K562 (cell line): ENCODE data around the gene CEBPE. TPM values are rescaled to one million over a fixed set of nuclear protein-coding genes. Genes with fewer than 3 reads are reported as not detected.

ENCODE experiments used
- ZBTB17 ChIP-seq: fragments of 450-650 bp; formaldehyde crosslinking; IDR thresholded peaks from 2 replicates; pipeline ENCODE4 v1.4.0; 2020; ENCODE audit warnings: mild to moderate bottlenecking
- ZNF134 ChIP-seq: fragments of 250-450 bp; sonication (Bioruptor Pico); conservative IDR thresholded peaks from 2 replicates; pipeline ENCODE4 v1.4.0; 2020
- polyA plus RNA-seq, 8 experiments: library from polyadenylated mRNA; depleted of rRNA in 4 of 8; stranded (reverse) in 5 of 8; unstranded in 3 of 8; fragments of >200 nt; fragmentation: Nextera tagmentation in 2 of 8; fragmentation: Illumina TruSeq in 1 of 8; extraction: Ambion mirVana in 2 of 8; extraction: Trizol in 1 of 8; gene quantifications; 2 replicates each; pipeline versions ENCODE4 v1.2.1 to v1.2.3, GENCODE V29; 2011 to 2014; ENCODE audit warnings: inconsistent platforms in 1 of 8, missing spikeins in 1 of 8
- total RNA-seq, 7 experiments: library from RNA; depleted of rRNA in 6 of 7; stranded (reverse); fragments of >200 nt in 6 of 7; fragmentation: Illumina TruSeq in 2 of 7; extraction: Trizol in 2 of 7; gene quantifications; 2 replicates each; pipeline versions ENCODE4 v1.2.1 to v1.2.3, GENCODE V29; 2011 to 2021; ENCODE audit warnings: low replicate concordance in 1 of 7
- TF ChIP-seq, protein P1 (sequence below): fragments of 450-650 bp; IDR thresholded peaks from 2 replicates; pipeline ENCODE4 v1.6.1; 2016; ENCODE audit warnings: low read depth

CEBPE gene
- total and polyA plus RNA-seq, 9 of the 15 experiments (the other 6 are each of a cell fraction or from before 2014, with no cell fraction given), result 0.09 to 0.15 (median 0.13) TPM; not detected in 6

DNA sequence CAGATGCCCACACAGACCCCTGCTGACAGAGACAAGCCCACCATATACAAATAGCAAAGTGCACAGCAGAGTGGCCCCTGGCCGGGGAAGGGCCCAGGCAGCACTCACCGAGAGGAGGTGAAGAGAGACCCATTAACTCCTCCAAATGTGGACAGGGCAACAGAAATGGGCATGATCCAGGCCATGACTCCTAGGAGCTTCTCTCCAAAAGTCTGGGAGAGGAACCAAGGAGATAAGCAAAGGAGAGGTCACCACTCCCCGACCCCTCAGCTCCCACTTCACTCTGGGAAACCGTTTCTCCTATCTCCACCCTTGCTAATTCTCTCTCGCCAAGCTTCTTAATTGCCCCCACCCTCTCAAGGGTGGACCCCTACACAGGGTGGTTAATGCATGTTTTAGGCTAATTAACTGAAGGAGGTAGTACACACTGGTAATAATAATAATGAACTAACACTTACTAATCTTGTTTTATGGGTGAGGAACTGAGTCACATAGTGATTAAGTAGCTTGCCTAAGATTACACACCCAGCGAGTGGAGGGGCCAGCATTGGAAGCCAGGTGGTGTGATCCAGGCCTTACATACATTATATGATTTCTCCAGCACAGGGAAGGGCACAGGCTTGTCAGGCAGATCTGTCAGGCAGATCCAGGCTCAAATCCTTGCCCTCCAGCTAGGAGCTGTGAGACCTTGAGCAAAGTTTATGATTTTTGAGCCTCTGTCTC is 18.9 kb upstream of the CEBPE start (continued):
- TF ChIP-seq, protein P1, sequence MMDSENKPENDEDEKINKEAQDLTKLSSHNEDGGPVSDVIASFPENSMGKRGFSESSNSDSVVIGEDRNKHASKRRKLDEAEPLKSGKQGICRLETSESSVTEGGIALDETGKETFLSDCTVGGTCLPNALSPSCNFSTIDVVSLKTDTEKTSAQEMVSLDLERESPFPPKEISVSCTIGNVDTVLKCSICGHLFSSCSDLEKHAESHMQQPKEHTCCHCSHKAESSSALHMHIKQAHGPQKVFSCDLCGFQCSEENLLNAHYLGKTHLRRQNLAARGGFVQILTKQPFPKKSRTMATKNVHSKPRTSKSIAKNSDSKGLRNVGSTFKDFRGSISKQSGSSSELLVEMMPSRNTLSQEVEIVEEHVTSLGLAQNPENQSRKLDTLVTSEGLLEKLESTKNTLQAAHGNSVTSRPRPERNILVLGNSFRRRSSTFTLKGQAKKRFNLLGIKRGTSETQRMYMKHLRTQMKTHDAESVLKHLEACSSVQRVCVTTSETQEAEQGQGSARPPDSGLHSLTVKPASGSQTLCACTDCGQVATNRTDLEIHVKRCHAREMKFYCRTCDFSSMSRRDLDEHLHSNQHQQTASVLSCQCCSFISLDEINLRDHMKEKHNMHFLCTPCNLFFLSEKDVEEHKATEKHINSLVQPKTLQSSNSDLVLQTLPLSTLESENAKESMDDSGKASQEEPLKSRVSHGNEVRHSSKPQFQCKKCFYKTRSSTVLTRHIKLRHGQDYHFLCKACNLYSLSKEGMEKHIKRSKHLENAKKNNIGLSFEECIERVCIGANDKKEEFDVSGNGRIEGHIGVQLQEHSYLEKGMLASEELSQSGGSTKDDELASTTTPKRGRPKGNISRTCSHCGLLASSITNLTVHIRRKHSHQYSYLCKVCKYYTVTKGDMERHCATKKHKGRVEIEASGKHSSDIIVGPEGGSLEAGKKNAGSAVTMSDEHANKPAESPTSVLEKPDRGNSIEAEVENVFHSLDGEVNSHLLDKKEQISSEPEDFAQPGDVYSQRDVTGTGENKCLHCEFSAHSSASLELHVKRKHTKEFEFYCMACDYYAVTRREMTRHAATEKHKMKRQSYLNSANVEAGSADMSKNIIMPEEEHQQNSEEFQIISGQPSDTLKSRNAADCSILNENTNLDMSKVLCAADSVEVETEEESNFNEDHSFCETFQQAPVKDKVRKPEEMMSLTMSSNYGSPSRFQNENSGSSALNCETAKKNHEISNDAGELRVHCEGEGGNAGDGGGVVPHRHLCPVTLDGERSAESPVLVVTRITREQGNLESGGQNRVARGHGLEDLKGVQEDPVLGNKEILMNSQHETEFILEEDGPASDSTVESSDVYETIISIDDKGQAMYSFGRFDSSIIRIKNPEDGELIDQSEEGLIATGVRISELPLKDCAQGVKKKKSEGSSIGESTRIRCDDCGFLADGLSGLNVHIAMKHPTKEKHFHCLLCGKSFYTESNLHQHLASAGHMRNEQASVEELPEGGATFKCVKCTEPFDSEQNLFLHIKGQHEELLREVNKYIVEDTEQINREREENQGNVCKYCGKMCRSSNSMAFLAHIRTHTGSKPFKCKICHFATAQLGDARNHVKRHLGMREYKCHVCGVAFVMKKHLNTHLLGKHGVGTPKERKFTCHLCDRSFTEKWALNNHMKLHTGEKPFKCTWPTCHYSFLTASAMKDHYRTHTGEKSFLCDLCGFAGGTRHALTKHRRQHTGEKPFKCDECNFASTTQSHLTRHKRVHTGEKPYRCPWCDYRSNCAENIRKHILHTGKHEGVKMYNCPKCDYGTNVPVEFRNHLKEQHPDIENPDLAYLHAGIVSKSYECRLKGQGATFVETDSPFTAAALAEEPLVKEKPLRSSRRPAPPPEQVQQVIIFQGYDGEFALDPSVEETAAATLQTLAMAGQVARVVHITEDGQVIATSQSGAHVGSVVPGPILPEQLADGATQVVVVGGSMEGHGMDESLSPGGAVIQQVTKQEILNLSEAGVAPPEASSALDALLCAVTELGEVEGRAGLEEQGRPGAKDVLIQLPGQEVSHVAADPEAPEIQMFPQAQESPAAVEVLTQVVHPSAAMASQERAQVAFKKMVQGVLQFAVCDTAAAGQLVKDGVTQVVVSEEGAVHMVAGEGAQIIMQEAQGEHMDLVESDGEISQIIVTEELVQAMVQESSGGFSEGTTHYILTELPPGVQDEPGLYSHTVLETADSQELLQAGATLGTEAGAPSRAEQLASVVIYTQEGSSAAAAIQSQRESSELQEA, result no peak
- TF ChIP-seq ZNF134 (no peak), ZBTB17 (CRISPR knock-in tag) (no peak)
